Inflammatory macrophage treated with lipopolysaccharide for 1 hour (primary cell): ENCODE measurements around the gene PPIP5K2.
"Not testable (repeated sequence)": the region's sequence is repeated elsewhere in the genome, so short reads cannot be mapped to it uniquely, and the experiment has no call there.

Source experiments
- DNase-seq, 2 donors: peaks; one replicate each; pipeline ENCODE4 v3.0.0-alpha.2; 2020 to 2022

The PPIP5K2 gene

GRCh38 chr5:103209065-103209464, 89.0 kb downstream of the PPIP5K2 start:
- DNase-seq = no peak

- DNase-seq = no peak
These were observed 90.9 kb downstream of the PPIP5K2 start for GRCh38 chr5:103210952-103211351.

- DNase-seq = peak; percentile 43 to 60
These were observed 91.8 kb downstream of the PPIP5K2 start for GRCh38 chr5:103211576-103212561.

- DNase-seq = peak in 1 of 2 donors; percentile 46
These were observed 96.0 kb downstream of the PPIP5K2 start for GRCh38 chr5:103216137-103216536.

- no peak for DNase-seq
These were observed 96.6 kb downstream of the PPIP5K2 start for GRCh38 chr5:103216697-103217096.

GRCh38 chr5:103217101-103217500, 97.0 kb downstream of the PPIP5K2 start:
- DNase-seq = no peak

- DNase-seq = no peak
These were observed 98.1 kb downstream of the PPIP5K2 start for GRCh38 chr5:103218164-103218563.

- DNase-seq = not testable (repeated sequence)
These were observed 99.0 kb downstream of the PPIP5K2 start for GRCh38 chr5:103219074-103219473.

GRCh38 chr5:103223031-103223955, 103.2 kb downstream of the PPIP5K2 start:
- DNase-seq = no peak

- DNase-seq = peak; percentile 67 to 81
These were observed 104.2 kb downstream of the PPIP5K2 start for GRCh38 chr5:103224118-103224893.

- DNase-seq = no peak
These were observed 104.8 kb downstream of the PPIP5K2 start for GRCh38 chr5:103224894-103225246.

- DNase-seq = no peak
These were observed 108.0 kb downstream of the PPIP5K2 start for GRCh38 chr5:103228061-103228460.

GRCh38 chr5:103228588-103228987, 108.5 kb downstream of the PPIP5K2 start:
- no peak for DNase-seq

- peak; percentile 28 to 73 for DNase-seq
These were observed 112.4 kb downstream of the PPIP5K2 start for GRCh38 chr5:103232393-103232999.

GRCh38 chr5:103234239-103234975, 114.3 kb downstream of the PPIP5K2 start:
- DNase-seq = no peak

- no peak for DNase-seq
These were observed 115.8 kb downstream of the PPIP5K2 start for GRCh38 chr5:103235891-103236290.

GRCh38 chr5:103237778-103238177, 117.7 kb downstream of the PPIP5K2 start:
- no peak for DNase-seq

- DNase-seq = no peak
These were observed 123.6 kb downstream of the PPIP5K2 start for GRCh38 chr5:103243665-103244064.

GRCh38 chr5:103244398-103244797, 124.3 kb downstream of the PPIP5K2 start:
- DNase-seq = no peak

GRCh38 chr5:103245761-103246160, 125.7 kb downstream of the PPIP5K2 start:
- DNase-seq = no peak

GRCh38 chr5:103247118-103247517, 127.0 kb downstream of the PPIP5K2 start:
- no peak for DNase-seq
